Stomach (tissue), 9 donors: ENCODE results near the gene SEH1L. TPM values are rescaled to one million over a fixed set of nuclear protein-coding genes. Genes with fewer than 3 reads are reported as not detected.

Experiments
- DNase-seq, 2 donors: peaks; one replicate each; pipeline versions ENCODE4 v3.0.0 to v3.0.0-alpha.2; 2013 to 2019
- H3K27ac ChIP-seq, 5 donors: fragments of 200-600 bp in 4 of 5; sonication (generic) in 4 of 5; one replicate each; pipeline ENCODE4 v1.5.1; 2013 to 2019; ENCODE audit warnings: mild to moderate bottlenecking in 1 of 5, moderate library complexity in 1 of 5
- H3K27me3 ChIP-seq, 3 donors: fragments of 200-600 bp; sonication (generic); one replicate each; pipeline ENCODE4 v1.5.1; 2017 to 2019; ENCODE audit warnings: mixed run types in 1 of 3
- H3K36me3 ChIP-seq, 4 donors: fragments of 200-600 bp; sonication (generic); 1 replicate in 3 of 4; 2 replicates in 1 of 4; pipeline ENCODE4 v1.5.1; 2016 to 2019
- H3K4me1 ChIP-seq, 4 donors: fragments of 200-600 bp; sonication (generic); one replicate each; pipeline ENCODE4 v1.5.1; 2016 to 2019
- H3K4me3 ChIP-seq, 4 donors: fragments of 200-600 bp; sonication (generic) in 3 of 4; one replicate each; pipeline ENCODE4 v1.5.1; 2016 to 2019; ENCODE audit warnings: mild to moderate bottlenecking in 1 of 4
- H3K9me3 ChIP-seq, 4 donors: fragments of 200-600 bp; sonication (generic); one replicate each; pipeline ENCODE4 v1.5.1; 2016 to 2019
- EP300 ChIP-seq: sonication (generic); formaldehyde crosslinking; IDR thresholded peaks from one replicate; pipeline ENCODE4 v1.6.1; 2017; ENCODE audit warnings: antibody characterized with exemption
- POLR2A ChIP-seq, 4 donors: fragments of 450-650 bp; IDR thresholded peaks; one replicate each; pipeline ENCODE4 v1.6.1; 2016; ENCODE audit warnings: antibody characterized with exemption in 4 of 4, control low read depth in 2 of 4, mild to moderate bottlenecking in 1 of 4, moderate library complexity in 1 of 4
- POLR2AphosphoS5 ChIP-seq, 3 donors: sonication (generic); formaldehyde crosslinking; IDR thresholded peaks; one replicate each; pipeline ENCODE4 v1.6.1; 2016; ENCODE audit warnings: antibody characterized with exemption in 3 of 3
- WGBS, 5 donors: extraction: QIAGEN DNeasy Blood & Tissue Kit in 3 of 5; methylation state at CpG; one replicate each; pipeline versions ENCODE4 v1.1.5 to v1.1.7; 2013 to 2018; 5-methylcytosine and 5-hydroxymethylcytosine counted together
- intact Hi-C: fragments of 100-400 bp; cut with DNase I; formaldehyde crosslinking; loops from one replicate; pipeline ENCODE4 v1.15.1; 2023; ENCODE audit warnings: low total_unique reads
- polyA plus RNA-seq, 3 donors: library from polyadenylated mRNA; stranded (reverse); fragments of 200-250 nt; gene quantifications; one replicate each; pipeline ENCODE4 v1.2.3, GENCODE V29; 2013
- total RNA-seq, 5 donors: library from RNA; depleted of rRNA; stranded (reverse); fragments of >200 nt; gene quantifications; one replicate each; pipeline versions ENCODE4 v1.1.0 to v1.2.3, GENCODE V29; 2014 to 2016
- TF ChIP-seq, protein P1 (sequence below), 7 experiments: fragments of 450-650 bp in 4 of 7; fragments of 200-600 bp in 3 of 7; sonication (generic) in 3 of 7; IDR thresholded peaks; one replicate each; pipeline ENCODE4 v1.5.1; 2016 to 2019; ENCODE audit warnings: antibody characterized with exemption in 7 of 7, control low read depth in 2 of 7, mild to moderate bottlenecking in 1 of 7
- donor health status: healthy with polysubstance abuse.
- donor health status: Bipolar disorder and iron deficiency.
- donor health status: healthy.

Gene SEH1L
- total and polyA plus RNA-seq, 8 donors, result 9.3 to 43.7 (median 18.0) TPM

GRCh38 chr18:12911929-12912703, 35.7 kb upstream of the SEH1L start:
- 42 to 90% (median 54%) methylated on average over 13 to 75 of the region's 75 CpGs for WGBS, 5 donors
- intact Hi-C loops, result no loop called here
- no peak overlapping the region for H3K27ac ChIP-seq
- H3K4me1 ChIP-seq, result peaks cover 9 to 16% (median 13%) of the 10 kb centered on the region in 4 donors
- TF ChIP-seq POLR2A (IDR thresholded peaks at IDR 0.05), result no peak
- TF ChIP-seq POLR2AphosphoS5 (IDR thresholded peaks at IDR 0.05), result no peak
- TF ChIP-seq, protein P1, sequence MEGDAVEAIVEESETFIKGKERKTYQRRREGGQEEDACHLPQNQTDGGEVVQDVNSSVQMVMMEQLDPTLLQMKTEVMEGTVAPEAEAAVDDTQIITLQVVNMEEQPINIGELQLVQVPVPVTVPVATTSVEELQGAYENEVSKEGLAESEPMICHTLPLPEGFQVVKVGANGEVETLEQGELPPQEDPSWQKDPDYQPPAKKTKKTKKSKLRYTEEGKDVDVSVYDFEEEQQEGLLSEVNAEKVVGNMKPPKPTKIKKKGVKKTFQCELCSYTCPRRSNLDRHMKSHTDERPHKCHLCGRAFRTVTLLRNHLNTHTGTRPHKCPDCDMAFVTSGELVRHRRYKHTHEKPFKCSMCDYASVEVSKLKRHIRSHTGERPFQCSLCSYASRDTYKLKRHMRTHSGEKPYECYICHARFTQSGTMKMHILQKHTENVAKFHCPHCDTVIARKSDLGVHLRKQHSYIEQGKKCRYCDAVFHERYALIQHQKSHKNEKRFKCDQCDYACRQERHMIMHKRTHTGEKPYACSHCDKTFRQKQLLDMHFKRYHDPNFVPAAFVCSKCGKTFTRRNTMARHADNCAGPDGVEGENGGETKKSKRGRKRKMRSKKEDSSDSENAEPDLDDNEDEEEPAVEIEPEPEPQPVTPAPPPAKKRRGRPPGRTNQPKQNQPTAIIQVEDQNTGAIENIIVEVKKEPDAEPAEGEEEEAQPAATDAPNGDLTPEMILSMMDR (IDR thresholded peaks at IDR 0.05), result no peak
- no peak for TF ChIP-seq EP300
- peak in 1 of 2 donors; percentile 54 for DNase-seq
- H3K9me3 ChIP-seq, result peaks cover 0 to 12% (median 0%) of the 10 kb centered on the region in 4 donors
- H3K36me3 ChIP-seq, result no peaks in the 10 kb centered on the region
- peak overlapping the region; percentile 41 to 51 (median 44) for H3K4me3 ChIP-seq
- H3K27me3 ChIP-seq, result peaks cover 0 to 32% (median 18%) of the 10 kb centered on the region in 3 donors

GRCh38 chr18:12921178-12921577, 26.6 kb upstream of the SEH1L start:
- DNase-seq, result peak in 1 of 2 donors; percentile 19
- Histone ChIP-seq H3K4me3 (no peak overlapping the region), H3K36me3 (no peaks in the 10 kb centered on the region), H3K4me1 (no peaks in the 10 kb centered on the region), H3K27ac (no peak overlapping the region), H3K9me3 (no peaks in the 10 kb centered on the region), H3K27me3 (no peaks in the 10 kb centered on the region)
- TF ChIP-seq POLR2A (IDR thresholded peaks at IDR 0.05) (no peak), EP300 (no peak), POLR2AphosphoS5 (IDR thresholded peaks at IDR 0.05) (no peak)
- TF ChIP-seq, protein P1 (IDR thresholded peaks at IDR 0.05), result no peak
- intact Hi-C loops, result no loop called here
- 29 to 54% (median 44%) methylated on average over 7 of the region's 7 CpGs for WGBS, 5 donors

DNA sequence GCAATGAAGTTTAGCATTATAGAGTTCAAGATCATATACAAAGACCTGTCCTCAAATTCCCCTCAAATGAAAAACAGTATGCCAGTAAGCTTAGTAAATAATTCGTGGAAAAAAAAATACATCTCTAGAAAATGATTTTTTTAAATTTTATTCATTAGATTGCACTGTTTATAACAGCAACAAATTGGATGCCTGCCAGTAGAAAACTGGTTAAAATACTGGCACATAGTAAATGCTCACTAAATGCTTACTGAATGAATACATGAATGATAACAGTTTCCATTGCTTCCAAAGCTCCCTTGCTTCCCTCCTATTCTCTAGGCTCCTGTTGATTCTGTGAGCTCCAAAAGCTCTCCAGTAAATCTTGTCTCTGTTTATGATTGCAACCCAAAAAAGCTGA, 25.5 kb upstream of the SEH1L start:
- WGBS, 5 donors, result 82 to 87% (median 86%) methylated on average over 1 of the region's 1 CpG
- intact Hi-C loops, result no loop called here

GRCh38 chr18:12924616-12925015, 23.2 kb upstream of the SEH1L start:
- no peak for TF ChIP-seq POLR2A (IDR thresholded peaks at IDR 0.05)
- TF ChIP-seq, protein P1 (IDR thresholded peaks at IDR 0.05), result no peak
- no peak for TF ChIP-seq POLR2AphosphoS5 (IDR thresholded peaks at IDR 0.05)
- no peak for TF ChIP-seq EP300
- H3K27me3 ChIP-seq, result no peaks in the 10 kb centered on the region
- 62 to 89% (median 87%) methylated on average over 6 of the region's 6 CpGs for WGBS, 5 donors
- no peak overlapping the region for H3K27ac ChIP-seq
- peak in 1 of 2 donors; percentile 51 for DNase-seq
- no peaks in the 10 kb centered on the region for H3K36me3 ChIP-seq
- no peaks in the 10 kb centered on the region for H3K4me1 ChIP-seq
- no peak overlapping the region for H3K4me3 ChIP-seq
- no peaks in the 10 kb centered on the region for H3K9me3 ChIP-seq
- intact Hi-C loops, result no loop called here

More for the DNA sequence above, 25.5 kb upstream of the SEH1L start:
- no peak overlapping the region for H3K4me3 ChIP-seq
- no peaks in the 10 kb centered on the region for H3K36me3 ChIP-seq
- no peak overlapping the region for H3K27ac ChIP-seq
- H3K27me3 ChIP-seq, result no peaks in the 10 kb centered on the region
- H3K9me3 ChIP-seq, result no peaks in the 10 kb centered on the region
- no peaks in the 10 kb centered on the region for H3K4me1 ChIP-seq
- TF ChIP-seq EP300 (no peak), POLR2A (IDR thresholded peaks at IDR 0.05) (no peak), POLR2AphosphoS5 (IDR thresholded peaks at IDR 0.05) (no peak)
- TF ChIP-seq, protein P1 (IDR thresholded peaks at IDR 0.05), result no peak
- no peak for DNase-seq
